GM08714 (cell line): Measurements from ENCODE around the gene PLEKHA5.
A peak's percentile ranks its signal among the peaks of the same experiment; 100 is the strongest.

Source experiments
- H3K4me3 ChIP-seq: fragments of 200-500 bp; sonication (Bioruptor generic); 2 replicates; pipeline ENCODE4 v1.5.1; 2014; ENCODE audit warnings: mild to moderate bottlenecking, low read length, inconsistent platforms
- ZNF274 ChIP-seq: IDR thresholded peaks from 2 replicates; pipeline ENCODE4 v1.6.1; 2012; ENCODE audit warnings: mild to moderate bottlenecking, low read depth, low read length

Gene PLEKHA5

GRCh38 chr12:19115285-19115684 is 14.2 kb upstream of the PLEKHA5 start:
- no peak for TF ChIP-seq ZNF274
- no peak overlapping the region for H3K4me3 ChIP-seq

GRCh38 chr12:19119440-19119839 is 10.1 kb upstream of the PLEKHA5 start:
- no peak overlapping the region for H3K4me3 ChIP-seq
- no peak for TF ChIP-seq ZNF274

GRCh38 chr12:19120795-19121194 is 8.7 kb upstream of the PLEKHA5 start:
- no peak for TF ChIP-seq ZNF274
- H3K4me3 ChIP-seq, result no peak overlapping the region

GRCh38 chr12:19121449-19122018 is 8.0 kb upstream of the PLEKHA5 start:
- no peak overlapping the region for H3K4me3 ChIP-seq
- TF ChIP-seq ZNF274, result no peak

GRCh38 chr12:19125325-19125724 is 4.2 kb upstream of the PLEKHA5 start:
- TF ChIP-seq ZNF274, result no peak
- no peak overlapping the region for H3K4me3 ChIP-seq

- no peak overlapping the region for H3K4me3 ChIP-seq
- TF ChIP-seq ZNF274, result no peak
These were observed 2.3 kb upstream of the PLEKHA5 start for GRCh38 chr12:19127270-19127669.

DNA sequence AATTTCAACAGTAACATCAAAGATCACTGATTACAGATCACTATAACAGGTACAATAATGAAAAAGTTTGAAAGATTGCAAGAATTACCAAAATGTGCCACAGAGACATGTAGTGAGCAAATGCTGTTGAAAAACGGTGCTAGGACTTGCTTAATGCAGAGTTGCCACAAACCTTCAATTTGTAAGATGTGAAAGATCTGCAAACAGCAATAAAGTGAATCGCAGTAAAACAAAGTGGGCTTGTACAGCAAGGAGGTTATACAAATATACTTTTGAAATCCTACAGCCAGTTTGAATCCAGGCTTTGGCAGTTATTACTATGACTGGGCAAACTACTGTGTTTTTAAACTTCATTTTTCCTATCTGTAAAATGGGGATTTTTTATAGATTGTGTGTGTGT is 1.0 kb upstream of the PLEKHA5 start:
- no peak overlapping the region for H3K4me3 ChIP-seq
- TF ChIP-seq ZNF274, result no peak

- no peak for TF ChIP-seq ZNF274
- H3K4me3 ChIP-seq, result peak overlapping the region; percentile 21; the same call in 1 of the 2 replicates
These were observed 429 bp upstream of the PLEKHA5 start for GRCh38 chr12:19129122-19129485.

GRCh38 chr12:19130224-19131024 is 891 bp downstream of the PLEKHA5 start:
- TF ChIP-seq ZNF274, result no peak
- peak overlapping the region; percentile 44 for H3K4me3 ChIP-seq

DNA sequence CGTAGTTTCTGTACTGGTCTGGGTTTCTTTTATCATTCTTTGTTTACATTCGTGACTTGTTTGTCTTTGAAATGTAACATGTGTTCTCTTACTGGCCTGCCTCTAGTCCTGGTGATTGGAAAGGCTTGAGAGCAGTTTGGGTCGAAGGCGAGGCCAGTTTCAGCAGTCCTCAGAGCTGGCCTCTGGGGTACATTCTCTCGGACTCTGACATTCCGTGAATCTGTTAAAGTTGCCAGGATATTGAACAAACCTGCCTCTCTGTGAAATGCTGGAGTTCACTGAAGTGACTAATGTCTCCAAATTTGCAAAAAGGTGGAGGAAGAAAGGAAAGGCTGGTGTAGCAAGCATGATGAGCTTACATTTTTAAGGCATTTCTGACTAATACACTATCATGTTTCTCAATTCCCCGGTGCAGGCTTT is 1.5 kb downstream of the PLEKHA5 start:
- TF ChIP-seq ZNF274, result no peak
- peak overlapping the region; percentile 44 for H3K4me3 ChIP-seq

DNA sequence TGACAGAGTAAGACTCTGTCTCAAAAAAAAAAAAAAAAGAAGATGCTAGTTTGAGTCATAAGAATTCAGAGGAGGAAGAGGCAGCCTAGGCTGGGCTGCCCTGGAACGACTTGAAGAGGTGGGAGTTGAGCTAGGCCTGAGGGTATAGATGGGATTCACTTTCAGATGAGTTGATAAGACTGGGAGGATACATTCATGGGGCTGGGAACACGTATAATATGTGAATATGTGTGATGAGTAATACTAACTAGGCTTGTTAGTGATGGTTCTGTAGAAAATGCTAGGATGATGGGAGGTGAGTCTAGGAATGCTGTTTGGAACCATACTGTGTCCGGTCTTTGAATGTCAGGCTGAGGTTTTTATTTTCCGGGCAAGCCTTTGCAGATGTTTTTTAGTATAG is 9.0 kb downstream of the PLEKHA5 start:
- no peak overlapping the region for H3K4me3 ChIP-seq
- no peak for TF ChIP-seq ZNF274

- no peak for TF ChIP-seq ZNF274
- no peak overlapping the region for H3K4me3 ChIP-seq
These were observed 9.4 kb downstream of the PLEKHA5 start for GRCh38 chr12:19138956-19139355.

DNA sequence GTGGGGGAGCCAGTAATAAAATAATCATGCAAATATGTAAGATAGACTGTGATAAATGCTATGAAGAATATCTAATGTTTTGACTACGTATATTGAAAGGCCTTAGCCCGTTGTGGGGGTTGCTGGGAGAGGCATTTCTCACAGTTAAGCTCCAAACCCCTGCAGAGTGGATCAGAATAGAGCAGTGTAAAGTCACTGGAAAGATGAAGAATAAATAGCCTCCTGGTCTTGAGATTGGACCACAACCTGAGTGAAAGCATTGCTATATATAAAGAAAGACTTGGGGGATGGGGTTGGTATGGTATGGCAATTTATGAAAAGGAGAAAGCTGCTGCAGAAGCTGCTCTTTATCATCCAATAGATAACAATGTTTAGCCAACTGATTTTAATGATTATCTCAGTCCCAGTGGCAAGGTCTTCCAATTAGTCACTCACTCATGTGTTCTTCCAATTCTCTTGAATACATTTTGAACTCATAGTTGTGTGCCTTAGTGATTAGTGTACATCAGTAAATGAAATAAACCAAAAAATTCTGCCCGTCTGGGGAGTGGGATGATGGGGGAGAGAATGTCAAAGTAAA is 10.2 kb downstream of the PLEKHA5 start:
- no peak for TF ChIP-seq ZNF274
- H3K4me3 ChIP-seq, result no peak overlapping the region

DNA sequence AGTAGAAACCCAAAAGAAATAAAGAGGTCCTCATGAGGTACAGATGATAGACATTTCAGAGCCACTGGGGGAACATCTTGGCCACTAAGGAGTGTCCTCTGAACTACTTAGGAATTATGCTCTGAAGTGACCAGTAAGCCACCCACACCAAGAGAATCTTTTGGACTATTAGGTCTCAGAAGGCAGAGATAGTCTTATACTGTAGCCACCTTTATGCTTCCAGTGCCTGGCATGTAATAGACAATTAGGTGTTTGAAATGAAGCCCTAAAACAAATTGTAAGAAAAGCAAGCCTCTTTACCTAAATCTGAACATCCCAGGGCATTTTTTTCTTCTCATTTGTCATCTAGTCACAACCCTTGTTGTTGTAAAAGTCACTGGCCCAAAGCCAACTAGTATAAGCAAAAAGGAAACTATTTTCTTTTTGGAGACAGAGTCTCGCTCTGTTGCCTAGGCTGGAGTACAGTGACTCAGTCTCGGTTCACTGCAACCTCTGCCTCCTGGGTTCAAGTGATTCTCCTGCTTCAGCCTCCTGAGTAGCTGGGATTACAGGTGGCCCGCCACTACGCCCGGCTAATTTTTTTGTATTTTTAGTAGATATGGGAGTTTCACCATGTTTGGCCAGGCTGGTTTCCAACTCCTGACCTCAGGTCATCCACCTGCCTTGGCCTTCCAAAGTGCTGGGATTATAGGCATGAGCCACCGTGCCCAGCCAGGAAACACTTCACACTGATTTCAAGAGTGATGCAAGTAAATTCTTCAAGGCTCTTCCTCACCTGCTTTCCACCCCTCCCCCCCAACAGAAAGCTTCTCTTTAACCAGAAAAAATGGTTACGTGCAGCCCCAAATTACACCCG is 11.1 kb downstream of the PLEKHA5 start:
- no peak for TF ChIP-seq ZNF274
- no peak overlapping the region for H3K4me3 ChIP-seq
